SK-N-SH (cell line): ENCODE measurements around the gene PEX3. TPM values are rescaled to one million over a fixed set of nuclear protein-coding genes. Genes with fewer than 3 reads are reported as not detected.

Experiments used
- CTCF ChIA-PET: fragments of 300-600, 350-600 bp; formaldehyde crosslinking; extraction: SDS; loops from one replicate; lab custom pipeline; 2021; lab: Yijun Ruan, JAX
- POLR2A ChIA-PET: fragments of 350-600 bp; sonication (Branson Sonifier 250); formaldehyde crosslinking; extraction: SDS; loops from one replicate; lab custom pipeline; 2020; ENCODE audit warnings: antibody characterized with exemption, inconsistent platforms; lab: Yijun Ruan, JAX
- DNase-seq: peaks from one replicate; pipeline ENCODE4 v3.0.0; 2012
- H2AFZ ChIP-seq: fragments of 200-600 bp; sonication (generic); 2 replicates; pipeline ENCODE4 v1.8.1; 2016; ENCODE audit warnings: antibody characterized with exemption, mild to moderate bottlenecking, low read depth
- H3F3A ChIP-seq: fragments of 200-600 bp; sonication (generic); replicated peaks from 2 replicates; pipeline ENCODE3; 2016; ENCODE audit warnings: antibody characterized with exemption, mild to moderate bottlenecking; ENCODE audit not compliant: insufficient read depth
- H3K27ac ChIP-seq, 2 experiments: fragments of 200-500 bp in 1 of 2; fragments of 200-600 bp in 1 of 2; sonication (Bioruptor generic) in 1 of 2; sonication (generic), shearing (Covaris generic) in 1 of 2; 2 replicates each; pipeline versions ENCODE4 v1.5.1 to v1.6.1; 2014 to 2016; ENCODE audit warnings: low read depth in 2 of 2, inconsistent platforms in 1 of 2, low read length in 1 of 2, mild to moderate bottlenecking in 1 of 2, mixed read lengths in 1 of 2
- H3K27me3 ChIP-seq: fragments of 200-600 bp; sonication (generic), shearing (Covaris generic); 2 replicates; pipeline ENCODE4 v1.6.1; 2016; ENCODE audit warnings: mixed run types; ENCODE audit not compliant: insufficient read depth
- H3K36me3 ChIP-seq, 2 experiments: fragments of 200-500 bp in 1 of 2; fragments of 200-600 bp in 1 of 2; sonication (Bioruptor generic) in 1 of 2; sonication (generic) in 1 of 2; replicated peaks in 1 of 2; 2 replicates each; pipeline versions ENCODE3 to v1.5.1; 2014 to 2016; ENCODE audit warnings: low read length in 1 of 2, mild to moderate bottlenecking in 1 of 2; ENCODE audit not compliant: insufficient read depth in 2 of 2, control insufficient read depth in 1 of 2
- H3K4me1 ChIP-seq, 2 experiments: fragments of 200-500 bp in 1 of 2; fragments of 200-600 bp in 1 of 2; sonication (Bioruptor generic) in 1 of 2; sonication (generic), shearing (Covaris generic) in 1 of 2; 2 replicates each; pipeline versions ENCODE4 v1.5.1 to v1.6.1; 2014 to 2016; ENCODE audit warnings: low read depth in 1 of 2, low read length in 1 of 2, mixed run types in 1 of 2; ENCODE audit not compliant: insufficient read depth in 2 of 2, control insufficient read depth in 1 of 2
- H3K4me2 ChIP-seq: fragments of 200-600 bp; sonication (generic), shearing (Covaris generic); 2 replicates; pipeline ENCODE4 v1.6.1; 2017; ENCODE audit warnings: mixed run types
- H3K4me3 ChIP-seq, 2 experiments: fragments of 200-500 bp in 1 of 2; fragments of 200-600 bp in 1 of 2; sonication (Bioruptor generic) in 1 of 2; sonication (generic), shearing (Covaris generic) in 1 of 2; 2 replicates each; pipeline versions ENCODE4 v1.5.1 to v1.8.1; 2014 to 2016; ENCODE audit warnings: low read depth in 2 of 2, inconsistent platforms in 1 of 2, low read length in 1 of 2, mild to moderate bottlenecking in 1 of 2, mixed read lengths in 1 of 2, moderate library complexity in 1 of 2
- H3K79me2 ChIP-seq: fragments of 200-600 bp; sonication (generic); 2 replicates; pipeline ENCODE4 v1.8.1; 2017; ENCODE audit warnings: mild to moderate bottlenecking; ENCODE audit not compliant: insufficient read depth
- H3K9ac ChIP-seq: fragments of 200-600 bp; sonication (generic); 2 replicates; pipeline ENCODE4 v1.6.1; 2017; ENCODE audit warnings: mixed run types
- H3K9me2 ChIP-seq: fragments of 200-600 bp; sonication (generic); 2 replicates; pipeline ENCODE4 v1.6.1; 2017; ENCODE audit warnings: mixed run types
- H3K9me3 ChIP-seq: fragments of 200-600 bp; sonication (generic); 2 replicates; pipeline ENCODE4 v1.6.1; 2017; ENCODE audit warnings: mixed run types, mild to moderate bottlenecking, moderate library complexity
- H4K20me1 ChIP-seq: fragments of 200-600 bp; sonication (generic); 2 replicates; pipeline ENCODE4 v1.6.1; 2017; ENCODE audit warnings: mild to moderate bottlenecking, mixed run types; ENCODE audit not compliant: insufficient read depth
- EZH2phosphoT487 ChIP-seq: fragments of 200-600 bp; sonication (generic); IDR thresholded peaks from 2 replicates; pipeline ENCODE4 v1.6.1; 2017; ENCODE audit warnings: low read depth, mixed run types, mild to moderate bottlenecking, antibody characterized with exemption, moderate library complexity, borderline replicate concordance
- FOSL2 ChIP-seq: IDR thresholded peaks from 2 replicates; pipeline ENCODE4 v1.4.0; 2012; ENCODE audit warnings: low read depth, mild to moderate bottlenecking, moderate library complexity, borderline replicate concordance
- FOXM1 ChIP-seq: IDR thresholded peaks from 2 replicates; pipeline ENCODE4 v1.4.0; 2012; ENCODE audit warnings: low read depth, mild to moderate bottlenecking
- GABPA ChIP-seq: IDR thresholded peaks from 2 replicates; pipeline ENCODE4 v1.4.0; 2012; ENCODE audit warnings: low read depth, mild to moderate bottlenecking
- NFIC ChIP-seq: IDR thresholded peaks from 2 replicates; pipeline ENCODE4 v1.4.0; 2012; ENCODE audit warnings: borderline replicate concordance
- PBX3 ChIP-seq: IDR thresholded peaks from 2 replicates; pipeline ENCODE4; 2012
- RCOR1 ChIP-seq: fragments of 150-350 bp; IDR thresholded peaks from 2 replicates; pipeline ENCODE4 v1.6.1; 2017; ENCODE audit warnings: antibody characterized with exemption, low read length
- RFX5 ChIP-seq: IDR thresholded peaks from 2 replicates; pipeline ENCODE4 v1.6.1; 2012; ENCODE audit warnings: mild to moderate bottlenecking, improper control_type of control experiment, low read length
- SMC3 ChIP-seq: IDR thresholded peaks from 2 replicates; pipeline ENCODE4 v1.6.1; 2012; ENCODE audit warnings: low read depth, low read length, improper control_type of control experiment
- TEAD4 ChIP-seq: IDR thresholded peaks from 2 replicates; pipeline ENCODE4 v1.4.0; 2012; ENCODE audit warnings: mild to moderate bottlenecking, borderline replicate concordance; ENCODE audit not compliant: insufficient read depth
- USF2 ChIP-seq: fragments of 150-350 bp; IDR thresholded peaks from 2 replicates; pipeline ENCODE4 v1.6.1; 2017; ENCODE audit warnings: antibody characterized with exemption, low read length, low read depth, borderline replicate concordance
- YY1 ChIP-seq: IDR thresholded peaks from 2 replicates; pipeline ENCODE4 v1.4.0; 2012; ENCODE audit warnings: low read depth, mild to moderate bottlenecking
- WGBS: methylation state at CpG from one replicate; pipeline ENCODE4 v1.1.6; 2017; ENCODE audit warnings: low lambda C conversion rate; 5-methylcytosine and 5-hydroxymethylcytosine counted together
- polyA plus RNA-seq, 3 experiments: library from polyadenylated mRNA; depleted of rRNA; stranded (reverse); fragments of >200 nt; gene quantifications; 2 replicates each; pipeline ENCODE4 v1.2.3, GENCODE V29; 2012
- small RNA-seq, 7 experiments: library from RNA; depleted of rRNA; stranded (forward); fragments of <200 nt; gene quantifications; one replicate each; pipeline ENCODE3, GENCODE V24; 2012

Gene PEX3
- polyA plus RNA-seq, 1 of the 3 experiments (the other 2 are of a cell fraction) = 14.1 TPM

- Histone ChIP-seq H3K4me2 (no peak overlapping the region), H3F3A (no peaks in the 10 kb centered on the region), H3K36me3 (no peaks in the 10 kb centered on the region), H3K9me2 (no peaks in the 10 kb centered on the region), H3K9me3 (no peaks in the 10 kb centered on the region), H3K9ac (no peak overlapping the region), H3K27me3 (no peaks in the 10 kb centered on the region), H3K27ac (no peak overlapping the region), H3K79me2 (peaks cover 11% of the 10 kb centered on the region; the same call in 1 of the 2 replicates), H3K4me3 (no peak overlapping the region), H2AFZ (no peak overlapping the region), H4K20me1 (no peaks in the 10 kb centered on the region), H3K4me1 (peaks cover 0 to 3% of the 10 kb centered on the region in 2 experiments; a peak in 1 of 4 replicates)
- 83% methylated on average over 3 of the region's 3 CpGs for WGBS
- no peak for DNase-seq
- ChIA-PET CTCF (no interaction called here), POLR2A (no interaction called here)
- TF ChIP-seq SMC3 (no peak), EZH2phosphoT487 (no peak), PBX3 (no peak), RCOR1 (no peak), TEAD4 (no peak), FOSL2 (no peak), FOXM1 (no peak), NFIC (no peak), YY1 (no peak), RFX5 (no peak), GABPA (no peak), USF2 (no peak)
These were observed 89.6 kb downstream of the PEX3 start for GRCh38 chr6:143540192-143540591.

Small RNA genes within 50 kb of the gene (small RNA-seq; reads per million reads assigned to genes)
- 0.11 to 26.0 (median 0.58) reads per million in 7 experiments for gene RNA5SP221

Other genes starting within 250 kb of the PEX3 start
- gene ADAT2, start 110 bp upstream of the PEX3 start, polyA plus RNA-seq (2012; rRNA removed) = 5.4 and 9.2 TPM in 2 replicates
- gene FUCA2, start 60.9 kb downstream of the PEX3 start, polyA plus RNA-seq (2012; rRNA removed) = 37.6 and 41.0 TPM in 2 replicates
- gene PHACTR2, start 227.2 kb downstream of the PEX3 start, polyA plus RNA-seq (2012; rRNA removed) = 5.0 and 8.6 TPM in 2 replicates